Activated naive CD8-positive, alpha-beta T cell (primary cell): Measurements from ENCODE around the gene MESD.

Source experiments
- H3K27ac Mint-ChIP-seq: one replicate; pipeline ENCODE4 v1.8.0; 2021; ENCODE audit warnings: mixed read lengths
- H3K27me3 Mint-ChIP-seq: one replicate; pipeline ENCODE4 v1.8.0; 2021; ENCODE audit warnings: mixed read lengths
- H3K36me3 Mint-ChIP-seq: one replicate; pipeline ENCODE4 v1.8.0; 2021; ENCODE audit warnings: mixed read lengths
- H3K4me1 Mint-ChIP-seq: one replicate; pipeline ENCODE4 v1.8.0; 2021; ENCODE audit warnings: low read depth, mixed read lengths
- H3K4me3 Mint-ChIP-seq: one replicate; pipeline ENCODE4 v1.8.0; 2021; ENCODE audit warnings: mild to moderate bottlenecking, mixed read lengths
- H3K9me3 Mint-ChIP-seq: one replicate; pipeline ENCODE4 v1.8.0; 2021; ENCODE audit warnings: low read depth, mixed read lengths

Gene MESD

DNA sequence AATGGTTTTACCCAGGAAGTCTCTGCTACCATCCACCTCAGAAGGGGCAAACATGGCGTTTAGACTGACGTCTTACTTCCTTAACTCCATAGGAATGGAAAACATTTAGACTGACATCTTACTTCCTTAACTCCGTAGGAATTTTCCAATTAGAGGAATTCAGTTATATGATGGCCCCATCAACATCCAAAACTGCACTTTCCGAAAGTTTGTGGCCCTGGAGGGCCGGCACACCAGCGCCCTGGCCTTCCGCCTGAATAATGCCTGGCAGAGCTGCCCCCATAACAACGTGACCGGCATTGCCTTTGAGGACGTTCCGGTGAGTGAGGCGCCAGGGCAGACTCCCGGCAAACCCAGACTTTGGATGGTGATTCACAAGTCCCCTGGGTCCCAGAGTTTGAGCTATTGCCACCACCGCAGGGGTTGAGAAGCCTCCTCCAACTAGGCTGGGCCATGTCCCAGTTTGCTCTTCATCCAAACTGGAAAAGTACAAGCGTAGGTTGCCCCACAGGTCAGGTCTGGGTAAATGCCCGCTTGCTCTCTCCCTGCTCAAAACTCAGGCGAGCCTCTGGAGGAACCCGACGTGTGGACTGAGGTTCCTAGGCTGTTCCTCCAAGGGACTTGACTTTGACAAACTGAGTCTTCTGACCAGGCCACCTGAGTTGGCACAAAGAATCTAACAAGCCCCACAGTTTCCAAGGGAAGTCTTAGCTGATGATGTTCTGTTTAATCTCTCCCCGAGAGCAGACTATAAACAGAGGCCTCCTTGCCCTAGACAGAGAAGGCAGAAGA lies 57.7 kb downstream of the MESD start:
- peaks cover 23% of the 10 kb centered on the region for H3K36me3 Mint-ChIP-seq
- H3K4me3 Mint-ChIP-seq: no peak overlapping the region
- no peak overlapping the region for H3K27ac Mint-ChIP-seq
- H3K27me3 Mint-ChIP-seq: no peaks in the 10 kb centered on the region
- no peaks in the 10 kb centered on the region for H3K4me1 Mint-ChIP-seq
- H3K9me3 Mint-ChIP-seq: no peaks in the 10 kb centered on the region

DNA sequence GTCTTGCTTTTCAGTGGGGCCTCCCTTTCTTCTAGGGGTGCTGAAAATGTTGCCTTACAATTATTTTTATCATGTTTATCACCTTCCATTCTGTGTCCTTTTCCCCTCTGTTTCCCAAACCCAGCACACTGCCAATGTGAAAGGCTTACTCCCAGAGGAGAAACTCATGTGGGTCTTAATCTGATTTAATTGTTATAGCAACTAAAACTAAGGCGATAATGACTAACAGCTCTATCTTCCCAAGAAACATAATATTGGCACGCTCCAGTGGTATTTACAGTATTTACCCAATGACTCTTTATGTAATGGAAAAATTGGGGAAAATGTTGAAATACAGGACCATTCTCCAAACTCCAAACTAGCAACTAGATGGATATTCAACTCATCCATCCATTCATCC lies 58.4 kb downstream of the MESD start:
- Mint-ChIP-seq H3K27me3 (no peaks in the 10 kb centered on the region), H3K4me3 (no peak overlapping the region), H3K27ac (no peak overlapping the region), H3K4me1 (no peaks in the 10 kb centered on the region), H3K36me3 (peaks cover 19% of the 10 kb centered on the region), H3K9me3 (no peaks in the 10 kb centered on the region)

DNA sequence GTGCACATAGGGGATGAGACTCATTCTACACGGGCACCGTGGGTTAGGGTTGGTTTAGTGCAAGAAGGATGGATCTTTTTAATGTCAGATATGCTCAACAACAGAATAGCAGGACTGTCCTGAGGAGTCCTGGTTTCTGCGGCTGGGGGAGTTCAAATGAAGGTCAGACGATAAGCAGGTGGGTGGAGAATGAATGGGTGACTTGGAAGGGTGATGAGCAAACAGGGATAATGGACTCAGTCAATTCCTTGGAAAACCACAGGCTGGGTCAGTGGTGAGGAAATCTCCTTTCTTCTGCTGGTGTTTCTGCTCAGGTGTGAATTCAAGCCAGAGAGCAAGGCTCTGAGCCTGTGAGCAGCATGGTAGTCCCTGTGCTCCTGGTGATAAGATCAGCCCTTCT lies 59.9 kb downstream of the MESD start:
- H3K4me3 Mint-ChIP-seq: no peak overlapping the region
- no peaks in the 10 kb centered on the region for H3K27me3 Mint-ChIP-seq
- H3K9me3 Mint-ChIP-seq: no peaks in the 10 kb centered on the region
- H3K27ac Mint-ChIP-seq: no peak overlapping the region
- no peaks in the 10 kb centered on the region for H3K4me1 Mint-ChIP-seq
- peaks cover 14% of the 10 kb centered on the region for H3K36me3 Mint-ChIP-seq

DNA sequence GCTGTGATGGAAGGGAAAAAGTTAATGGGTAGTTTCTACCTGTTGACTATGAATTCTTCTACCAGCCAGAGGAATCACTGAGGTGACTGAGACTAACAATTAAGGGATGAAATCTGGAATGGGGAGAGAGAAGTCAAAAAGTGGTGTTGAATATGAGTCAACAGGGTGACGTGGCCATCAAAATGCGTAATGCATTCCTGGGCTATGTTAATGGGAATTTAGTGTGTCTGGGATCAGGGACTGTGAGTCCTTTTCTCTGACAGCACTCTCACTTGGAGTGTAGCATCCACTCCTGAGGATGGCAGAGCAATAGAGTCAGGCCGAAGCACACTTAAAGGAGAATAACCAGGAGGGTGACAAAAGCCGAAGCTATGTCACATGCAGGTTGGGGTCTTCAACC lies 60.4 kb downstream of the MESD start:
- Mint-ChIP-seq H3K27ac (no peak overlapping the region), H3K36me3 (peaks cover 13% of the 10 kb centered on the region), H3K9me3 (no peaks in the 10 kb centered on the region), H3K4me3 (no peak overlapping the region), H3K27me3 (no peaks in the 10 kb centered on the region), H3K4me1 (no peaks in the 10 kb centered on the region)

DNA sequence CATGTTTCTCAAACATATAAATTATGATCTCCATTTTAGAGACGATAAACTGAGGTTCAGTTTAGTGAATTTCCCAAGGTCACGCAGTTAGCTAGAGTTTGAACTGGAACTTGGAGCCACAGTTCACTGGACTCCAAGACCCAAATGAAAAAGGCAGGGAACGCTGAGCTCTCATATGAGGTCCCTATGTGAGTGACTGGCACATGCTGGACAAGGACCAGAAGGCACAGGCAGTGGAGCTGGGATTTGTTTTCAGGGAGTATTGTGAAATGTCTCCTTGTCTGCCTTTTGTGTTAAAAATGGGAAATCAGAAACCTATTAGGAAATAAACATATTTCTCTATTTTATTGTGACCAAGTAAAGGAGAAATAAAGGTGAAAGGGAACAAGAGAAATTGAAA lies 63.5 kb downstream of the MESD start:
- Mint-ChIP-seq H3K27ac (no peak overlapping the region), H3K36me3 (peaks cover 17% of the 10 kb centered on the region), H3K4me3 (no peak overlapping the region), H3K4me1 (peaks cover 7% of the 10 kb centered on the region), H3K27me3 (no peaks in the 10 kb centered on the region), H3K9me3 (no peaks in the 10 kb centered on the region)

DNA sequence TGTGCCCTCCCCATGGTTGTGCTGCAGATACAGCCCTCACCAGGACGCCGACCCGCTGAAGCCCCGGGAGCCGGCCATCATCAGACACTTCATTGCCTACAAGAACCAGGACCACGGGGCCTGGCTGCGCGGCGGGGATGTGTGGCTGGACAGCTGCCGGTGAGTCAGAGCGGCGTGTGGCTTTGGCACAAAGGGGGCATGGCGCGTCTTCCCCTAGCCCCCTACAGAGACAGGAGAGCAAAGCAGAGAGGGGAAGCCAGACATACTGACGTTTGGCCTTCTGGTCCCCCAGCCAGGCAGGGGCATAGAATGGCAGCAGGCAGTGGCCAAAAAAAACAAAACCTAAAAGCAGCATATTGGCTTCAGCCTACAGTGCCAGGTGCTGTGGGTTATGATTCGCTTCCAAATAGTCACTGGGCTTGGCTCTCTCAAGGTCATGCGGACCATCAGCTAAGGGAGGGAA lies 64.0 kb downstream of the MESD start:
- Mint-ChIP-seq H3K4me1 (peaks cover 12% of the 10 kb centered on the region), H3K36me3 (peaks cover 14% of the 10 kb centered on the region), H3K9me3 (no peaks in the 10 kb centered on the region), H3K27me3 (no peaks in the 10 kb centered on the region), H3K4me3 (no peak overlapping the region), H3K27ac (no peak overlapping the region)

DNA sequence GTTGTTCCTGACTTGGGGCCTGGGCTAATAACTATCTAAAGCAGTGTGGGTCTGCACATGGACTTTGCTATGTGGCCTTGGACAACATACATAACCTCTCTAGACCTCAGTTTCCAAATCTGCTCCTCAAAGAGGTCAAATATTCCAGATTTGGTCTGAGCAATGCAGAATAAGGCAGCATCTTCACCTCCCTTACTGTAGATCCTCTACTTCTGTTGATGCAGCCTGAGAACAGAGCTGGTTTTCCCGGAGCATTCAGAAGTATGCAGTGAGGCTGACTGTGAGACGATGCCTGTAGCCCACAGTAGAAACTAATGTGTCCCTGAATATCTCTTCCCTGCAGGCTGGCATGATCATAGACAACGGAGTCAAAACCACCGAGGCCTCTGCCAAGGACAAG lies 65.3 kb downstream of the MESD start:
- Mint-ChIP-seq H3K27ac (no peak overlapping the region), H3K27me3 (no peaks in the 10 kb centered on the region), H3K9me3 (no peaks in the 10 kb centered on the region), H3K36me3 (peaks cover 8% of the 10 kb centered on the region), H3K4me3 (no peak overlapping the region), H3K4me1 (peaks cover 16% of the 10 kb centered on the region)

DNA sequence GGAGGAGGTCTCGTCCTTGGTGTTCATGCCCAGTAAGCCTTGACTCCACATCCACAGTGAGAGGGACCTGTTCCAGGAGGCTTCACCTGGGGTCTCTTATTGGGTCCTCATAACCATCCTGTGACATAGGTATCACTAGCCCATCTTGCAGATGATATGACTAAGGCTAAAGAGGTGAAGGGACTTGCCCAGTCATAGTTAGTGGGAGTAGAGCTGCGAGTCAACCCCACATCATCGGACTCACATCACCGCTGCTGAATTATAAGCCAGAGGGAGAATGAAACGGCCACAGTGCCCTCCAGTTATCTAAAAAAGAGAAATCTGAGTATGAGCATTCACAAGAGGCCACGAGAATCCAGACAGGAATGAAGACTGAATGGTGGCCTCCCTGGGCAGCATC lies 66.0 kb downstream of the MESD start:
- Mint-ChIP-seq H3K36me3 (peaks cover 7% of the 10 kb centered on the region), H3K27ac (no peak overlapping the region), H3K27me3 (no peaks in the 10 kb centered on the region), H3K4me3 (no peak overlapping the region), H3K9me3 (no peaks in the 10 kb centered on the region), H3K4me1 (peaks cover 16% of the 10 kb centered on the region)

DNA sequence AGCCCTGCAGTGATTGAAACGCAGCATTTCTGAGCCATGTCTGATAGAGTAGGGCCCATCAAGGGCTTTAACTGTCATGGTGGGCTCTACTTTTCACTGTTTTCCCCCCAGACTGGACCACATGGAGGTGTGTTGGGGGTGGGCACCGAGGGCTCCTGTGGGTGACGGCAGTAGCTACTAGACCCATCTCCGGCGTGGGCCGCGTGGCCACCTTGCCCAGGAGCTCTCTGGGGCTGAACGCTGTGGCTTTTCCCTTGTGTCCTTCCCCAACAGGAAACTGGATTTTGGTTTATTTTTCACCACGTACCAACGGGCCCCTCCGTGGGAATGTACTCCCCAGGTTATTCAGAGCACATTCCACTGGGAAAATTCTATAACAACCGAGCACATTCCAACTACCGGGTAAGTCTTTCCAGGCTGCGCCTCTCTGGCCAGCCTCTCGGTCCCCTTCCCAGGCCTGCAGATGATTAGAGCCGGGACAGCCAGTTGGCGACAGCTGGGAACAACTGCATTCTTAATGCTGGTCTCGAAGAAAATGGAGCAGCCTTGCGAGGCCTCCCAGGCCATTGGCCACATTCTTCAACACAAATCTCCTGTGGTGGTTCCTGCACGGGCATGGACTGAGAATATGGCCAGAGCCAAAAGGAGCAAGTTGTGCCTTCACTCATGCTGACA lies 67.7 kb downstream of the MESD start:
- Mint-ChIP-seq H3K27me3 (no peaks in the 10 kb centered on the region), H3K9me3 (no peaks in the 10 kb centered on the region), H3K4me1 (peaks cover 16% of the 10 kb centered on the region), H3K27ac (no peak overlapping the region), H3K36me3 (peaks cover 7% of the 10 kb centered on the region), H3K4me3 (no peak overlapping the region)

DNA sequence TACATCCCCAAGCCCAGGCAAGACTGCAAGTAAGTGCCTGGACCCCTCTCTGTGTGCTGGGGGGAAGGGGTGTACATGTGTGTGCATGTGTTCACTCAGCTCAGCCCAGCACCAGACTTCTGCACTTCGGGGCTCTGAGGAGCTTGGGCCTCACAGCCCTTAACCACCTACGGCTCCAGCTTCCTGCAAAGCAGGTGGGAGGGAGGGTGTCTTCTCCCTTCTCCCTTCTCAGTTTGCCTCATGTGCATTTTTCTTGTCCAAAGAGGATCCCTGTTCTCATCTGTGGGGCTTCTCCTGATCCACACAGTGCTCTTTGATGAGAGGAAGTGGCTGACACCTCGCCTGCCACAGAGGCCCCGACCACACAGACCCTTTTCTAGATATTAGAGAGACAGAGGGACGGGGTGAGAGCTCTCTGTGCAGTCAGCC lies 69.3 kb downstream of the MESD start:
- H3K36me3 Mint-ChIP-seq: peaks cover 7% of the 10 kb centered on the region

DNA sequence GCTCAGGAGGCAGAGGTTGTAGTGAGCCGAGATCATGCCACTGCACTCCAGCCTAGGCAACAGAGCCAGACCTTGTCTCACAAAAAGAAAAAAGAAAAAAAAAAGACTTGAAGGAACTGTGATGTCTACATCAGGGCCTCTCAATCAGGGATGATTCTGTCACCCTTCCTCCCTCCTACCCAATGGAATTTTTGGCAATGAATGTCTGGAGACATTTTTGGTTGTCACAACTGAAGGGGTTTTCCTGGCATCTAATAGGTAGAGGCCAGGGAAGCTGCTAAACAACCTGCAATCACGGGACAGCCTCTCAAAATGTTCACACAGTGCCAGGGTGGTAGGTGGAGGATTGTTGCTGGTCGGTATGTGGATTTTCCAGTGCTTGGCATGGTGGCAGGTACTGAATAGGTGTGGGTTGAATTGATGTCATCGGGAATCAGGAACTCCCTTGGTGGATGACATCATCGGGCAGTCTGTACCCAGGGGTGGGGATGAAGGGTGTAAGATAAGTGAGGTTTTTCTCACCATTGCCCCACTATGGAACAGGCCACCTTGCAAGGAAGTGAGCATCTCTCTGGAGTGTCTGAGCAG lies 71.3 kb downstream of the MESD start:
- Mint-ChIP-seq H3K27me3 (no peaks in the 10 kb centered on the region), H3K9me3 (no peaks in the 10 kb centered on the region), H3K36me3 (peaks cover 7% of the 10 kb centered on the region), H3K4me1 (peaks cover 16% of the 10 kb centered on the region), H3K27ac (no peak overlapping the region), H3K4me3 (no peak overlapping the region)

More for the DNA sequence above, 69.3 kb downstream of the MESD start:
- Mint-ChIP-seq H3K27me3 (no peaks in the 10 kb centered on the region), H3K4me1 (peaks cover 16% of the 10 kb centered on the region), H3K4me3 (no peak overlapping the region), H3K27ac (no peak overlapping the region), H3K9me3 (no peaks in the 10 kb centered on the region)

DNA sequence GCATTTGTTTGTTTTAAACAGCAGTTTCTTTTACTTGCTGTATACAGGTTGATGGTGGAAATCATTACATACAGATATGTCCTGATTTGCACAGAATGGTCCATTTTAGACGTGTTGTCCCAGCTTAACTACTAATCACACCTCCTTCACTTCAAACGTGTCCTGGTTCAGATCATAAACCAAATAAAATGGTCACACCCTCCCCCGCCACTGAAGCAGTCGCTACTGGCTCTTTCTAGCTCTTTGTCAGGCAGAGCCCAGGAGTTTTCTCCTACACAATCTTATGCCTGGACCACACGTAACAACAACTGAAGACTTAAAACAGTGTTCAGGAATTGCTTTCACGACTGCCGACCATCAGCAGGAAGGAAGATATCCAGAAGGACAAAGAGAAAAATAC lies 73.6 kb downstream of the MESD start:
- Mint-ChIP-seq H3K27me3 (no peaks in the 10 kb centered on the region), H3K4me1 (peaks cover 7% of the 10 kb centered on the region), H3K4me3 (no peak overlapping the region), H3K36me3 (no peaks in the 10 kb centered on the region), H3K27ac (no peak overlapping the region), H3K9me3 (no peaks in the 10 kb centered on the region)

DNA sequence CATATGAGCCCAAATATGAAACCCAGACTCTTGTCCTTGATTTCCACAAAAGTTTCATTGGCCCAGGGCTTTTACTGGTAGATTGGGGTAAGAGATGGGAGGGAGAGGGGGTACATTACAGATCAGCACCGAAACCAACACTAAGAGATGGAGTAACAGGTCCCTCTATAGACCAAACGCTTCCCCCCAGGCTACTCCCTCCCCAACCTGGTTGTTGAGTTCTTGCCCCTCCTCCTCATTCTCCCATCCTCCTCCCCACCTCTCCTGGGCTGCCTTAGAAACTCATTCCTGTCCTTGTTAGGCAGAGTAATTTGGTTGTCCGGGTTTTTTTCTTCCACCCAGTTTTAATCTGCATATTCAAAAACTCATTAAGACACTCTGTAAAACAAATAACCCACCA lies 74.1 kb downstream of the MESD start:
- H3K27me3 Mint-ChIP-seq: no peaks in the 10 kb centered on the region
- no peaks in the 10 kb centered on the region for H3K9me3 Mint-ChIP-seq
- no peaks in the 10 kb centered on the region for H3K36me3 Mint-ChIP-seq
- no peak overlapping the region for H3K4me3 Mint-ChIP-seq
- H3K4me1 Mint-ChIP-seq: peaks cover 2% of the 10 kb centered on the region
- no peak overlapping the region for H3K27ac Mint-ChIP-seq

DNA sequence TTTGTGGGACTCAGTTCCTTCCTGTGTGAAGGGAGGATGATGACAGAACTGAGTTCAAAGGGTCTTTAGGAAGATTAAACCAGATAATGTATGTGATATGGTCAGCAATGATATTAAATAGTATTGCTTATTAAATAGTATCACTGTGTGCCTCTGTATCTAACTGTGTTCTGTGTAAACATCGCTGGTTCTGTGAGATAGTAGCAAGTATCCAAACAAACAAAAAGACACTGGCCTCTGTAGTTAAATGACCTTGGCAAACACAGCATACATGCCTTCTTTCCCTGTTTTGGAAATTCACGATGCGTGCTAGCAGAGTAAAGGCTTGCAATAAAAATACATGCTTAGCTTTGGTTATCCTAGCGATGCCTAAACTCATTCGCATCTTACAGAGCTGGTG lies 76.1 kb downstream of the MESD start:
- Mint-ChIP-seq H3K9me3 (no peaks in the 10 kb centered on the region), H3K4me1 (no peaks in the 10 kb centered on the region), H3K4me3 (no peak overlapping the region), H3K27me3 (no peaks in the 10 kb centered on the region), H3K27ac (no peak overlapping the region), H3K36me3 (peaks cover 12% of the 10 kb centered on the region)

DNA sequence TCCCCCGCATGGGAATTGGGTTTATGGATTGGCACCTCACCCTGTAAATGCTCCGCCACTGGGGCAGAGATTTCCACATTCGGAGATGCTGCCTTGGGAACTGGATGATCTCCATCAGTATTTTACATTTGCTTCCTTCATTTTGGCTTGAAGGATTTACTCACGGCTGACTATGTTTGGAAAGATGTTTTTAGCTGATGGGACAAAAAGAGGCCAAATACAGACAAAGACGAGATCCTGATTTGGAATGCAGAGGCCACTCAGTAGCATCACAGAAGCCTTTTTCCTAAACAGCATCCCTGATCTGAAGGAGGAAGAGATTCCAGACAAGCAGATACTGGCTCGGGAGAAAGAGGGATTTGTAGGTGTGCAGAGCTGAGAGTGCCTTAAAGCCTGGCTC lies 76.9 kb downstream of the MESD start:
- no peaks in the 10 kb centered on the region for H3K4me1 Mint-ChIP-seq
- H3K4me3 Mint-ChIP-seq: no peak overlapping the region
- peaks cover 12% of the 10 kb centered on the region for H3K36me3 Mint-ChIP-seq
- no peak overlapping the region for H3K27ac Mint-ChIP-seq
- H3K27me3 Mint-ChIP-seq: no peaks in the 10 kb centered on the region
- H3K9me3 Mint-ChIP-seq: no peaks in the 10 kb centered on the region
